ENCODE measurements around the gene ZFPM1.

DNA sequence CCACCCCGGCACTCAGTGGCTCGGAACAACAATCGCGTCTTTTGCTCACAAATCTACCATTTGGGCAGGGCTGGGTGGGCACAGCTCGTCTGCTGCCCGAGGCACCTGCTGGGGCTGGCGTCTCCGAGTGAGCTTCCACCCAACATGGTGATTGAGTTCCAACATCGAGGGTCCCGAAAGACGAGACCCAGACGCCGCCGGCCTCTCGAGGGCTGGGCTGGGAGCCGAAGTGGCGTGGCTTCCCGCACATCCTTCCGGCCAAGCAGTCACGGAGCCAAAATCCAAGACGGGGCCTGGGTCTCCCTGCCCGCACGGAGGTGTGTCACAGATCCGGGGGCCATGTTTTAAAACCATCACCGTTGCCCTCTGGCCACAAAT lies 7.5 kb upstream of the ZFPM1 start:
- TF ChIP-seq CTCF (IDR thresholded peaks at IDR 0.05; ENCODE audit: insufficient read depth, low read length) (no peak), POLR2AphosphoS5 (IDR thresholded peaks at IDR 0.05; ENCODE audit: low read depth) (no peak), SPI1 (IDR thresholded peaks at IDR 0.05; ENCODE audit: borderline replicate concordance, low read depth) (no peak)

Measured in HL-60 (cell line).